GM23338 (cell line): ENCODE measurements around the gene LYL1. TPM values are rescaled to one million over a fixed set of nuclear protein-coding genes. Genes with fewer than 3 reads are reported as not detected.

Source experiments
- ATAC-seq: fragments of 200-7000 bp; cut with Tn5 transposase; 3 replicates; pipeline ENCODE4 v1.9.1; 2020
- DNase-seq: peaks from one replicate; pipeline ENCODE4 v3.0.0-alpha.2; 2015; ENCODE audit warnings: low spot score
- H2AFZ ChIP-seq: fragments of 200-600 bp; sonication (generic); 2 replicates; pipeline ENCODE4 v1.8.0; 2016; ENCODE audit warnings: antibody characterized with exemption, mild to moderate bottlenecking, moderate library complexity
- H3F3A ChIP-seq: fragments of 200-600 bp; sonication (generic); replicated peaks from 2 replicates; pipeline ENCODE4 v1.8.0; 2017; ENCODE audit warnings: antibody characterized with exemption, mixed run types, low read depth
- H3K27ac ChIP-seq: fragments of 200-600 bp; sonication (generic); 2 replicates; pipeline ENCODE4 v1.6.1; 2016; ENCODE audit warnings: low read depth
- H3K27me3 ChIP-seq: fragments of 200-600 bp; sonication (generic); 2 replicates; pipeline ENCODE4 v1.8.0; 2016; ENCODE audit warnings: mild to moderate bottlenecking, mixed run types, moderate library complexity; ENCODE audit not compliant: insufficient read depth
- H3K36me3 ChIP-seq: fragments of 200-600 bp; sonication (generic); 2 replicates; pipeline ENCODE4 v1.8.0; 2016; ENCODE audit warnings: mild to moderate bottlenecking; ENCODE audit not compliant: insufficient read depth
- H3K4me1 ChIP-seq: fragments of 200-600 bp; sonication (generic); 2 replicates; pipeline ENCODE4 v1.8.0; 2016; ENCODE audit warnings: mild to moderate bottlenecking, moderate library complexity; ENCODE audit not compliant: insufficient read depth
- H3K4me2 ChIP-seq: fragments of 200-600 bp; sonication (generic); 2 replicates; pipeline ENCODE4 v1.7.1; 2017; ENCODE audit warnings: mixed run types
- H3K4me3 ChIP-seq: fragments of 200-600 bp; sonication (generic); 2 replicates; pipeline ENCODE4 v1.6.1; 2016; ENCODE audit warnings: mixed run types
- H3K79me2 ChIP-seq: fragments of 200-600 bp; sonication (generic); replicated peaks from 2 replicates; pipeline ENCODE4 v1.8.0; 2017; ENCODE audit warnings: mild to moderate bottlenecking; ENCODE audit not compliant: insufficient read depth
- H3K9me2 ChIP-seq: fragments of 200-600 bp; sonication (generic); 2 replicates; pipeline ENCODE4 v1.8.0; 2017; ENCODE audit not compliant: insufficient read depth
- H4K20me1 ChIP-seq: fragments of 200-600 bp; sonication (generic); replicated peaks from 2 replicates; pipeline ENCODE4 v1.8.0; 2017; ENCODE audit warnings: mild to moderate bottlenecking; ENCODE audit not compliant: insufficient read depth
- H3K27ac Mint-ChIP-seq: 2 replicates; pipeline ENCODE4 v1.8.0; 2020; ENCODE audit warnings: inconsistent platforms, mild to moderate bottlenecking, moderate library complexity, mixed read lengths
- H3K27me3 Mint-ChIP-seq: 3 replicates; pipeline ENCODE4 v1.8.0; 2022; ENCODE audit warnings: low read depth, mild to moderate bottlenecking, moderate library complexity, mixed read lengths, inconsistent platforms; ENCODE audit not compliant: insufficient read depth, poor library complexity
- H3K36me3 Mint-ChIP-seq: 3 replicates; pipeline ENCODE4 v1.8.0; 2021; ENCODE audit warnings: low read depth, mild to moderate bottlenecking, inconsistent platforms, moderate library complexity, mixed read lengths
- H3K4me1 Mint-ChIP-seq: 3 replicates; pipeline ENCODE4 v1.8.0; 2020; ENCODE audit warnings: mild to moderate bottlenecking, inconsistent platforms, mixed read lengths
- H3K4me3 Mint-ChIP-seq: 3 replicates; pipeline ENCODE4 v1.8.0; 2021; ENCODE audit warnings: moderate library complexity, mild to moderate bottlenecking, inconsistent platforms, mixed read lengths
- H3K9me3 Mint-ChIP-seq: 3 replicates; pipeline ENCODE4 v1.8.0; 2020; ENCODE audit warnings: moderate library complexity, mild to moderate bottlenecking, inconsistent platforms, mixed read lengths
- CREB1 ChIP-seq: fragments of 250-450 bp; sonication (Bioruptor Pico); IDR thresholded peaks from 2 replicates; pipeline ENCODE4 v1.5.0; 2020; ENCODE audit warnings: low read depth, mild to moderate bottlenecking, moderate library complexity
- CTCF ChIP-seq, 2 experiments: fragments of 200-600 bp in 1 of 2; sonication (generic) in 1 of 2; conservative IDR thresholded peaks; 2 replicates each; pipeline versions ENCODE4 v1.5.1 to v1.6.1; 2016 to 2017; ENCODE audit warnings: antibody characterized with exemption in 2 of 2, low read depth in 2 of 2, mild to moderate bottlenecking in 2 of 2, moderate library complexity in 1 of 2
- EZH2 ChIP-seq: fragments of 200-600 bp; sonication (generic); IDR thresholded peaks from one replicate; pipeline ENCODE4 v1.8.0; 2017; ENCODE audit warnings: antibody characterized with exemption, mild to moderate bottlenecking, low read depth; ENCODE audit not compliant: unreplicated experiment
- EZH2phosphoT487 ChIP-seq: fragments of 200-600 bp; sonication (generic); IDR thresholded peaks from one replicate; pipeline ENCODE4 v1.8.1; 2018; ENCODE audit warnings: antibody characterized with exemption; ENCODE audit not compliant: unreplicated experiment
- JUNB ChIP-seq: IDR thresholded peaks from one replicate; pipeline ENCODE4 v1.6.1; 2016; ENCODE audit warnings: antibody characterized with exemption; ENCODE audit not compliant: unreplicated experiment
- NANOG ChIP-seq: IDR thresholded peaks from 2 replicates; pipeline ENCODE4 v1.6.1; 2016; ENCODE audit warnings: antibody characterized with exemption, borderline replicate concordance
- POLR2AphosphoS5 ChIP-seq: IDR thresholded peaks from 2 replicates; pipeline ENCODE4 v1.6.1; 2016; ENCODE audit warnings: antibody characterized with exemption, low read depth
- STAT1 ChIP-seq: IDR thresholded peaks from one replicate; pipeline ENCODE4 v1.6.1; 2016; ENCODE audit warnings: antibody characterized with exemption; ENCODE audit not compliant: unreplicated experiment
- ZNF114 ChIP-seq: fragments of 250-450 bp; sonication (Bioruptor Pico); IDR thresholded peaks from 2 replicates; pipeline ENCODE4 v1.5.0; 2020; ENCODE audit warnings: mild to moderate bottlenecking, moderate library complexity
- ZNF331 ChIP-seq: fragments of 250-450 bp; sonication (Bioruptor Pico); IDR thresholded peaks from 2 replicates; pipeline ENCODE4 v1.5.0; 2020; ENCODE audit warnings: low read depth, mild to moderate bottlenecking, moderate library complexity
- ZNF462 ChIP-seq: fragments of 250-450 bp; sonication (Bioruptor Pico); IDR thresholded peaks from 2 replicates; pipeline ENCODE4 v1.5.0; 2020; ENCODE audit warnings: mild to moderate bottlenecking, moderate library complexity
- polyA plus RNA-seq: library from polyadenylated mRNA; unstranded; fragments of >200 nt; fragmentation: Nextera tagmentation; extraction: Ambion mirVana; gene quantifications from 2 replicates; pipeline ENCODE4 v1.2.1, GENCODE V29; 2016
- total RNA-seq: library from RNA; depleted of rRNA; stranded (reverse); fragments of >200 nt; shearing (Covaris generic); gene quantifications from 2 replicates; pipeline ENCODE4 v1.2.3, GENCODE V29; 2014
- TF ChIP-seq, protein P1 (sequence below): IDR thresholded peaks from one replicate; pipeline ENCODE4 v1.6.1; 2018; ENCODE audit warnings: antibody characterized with exemption; ENCODE audit not compliant: unreplicated experiment
- TF ChIP-seq, protein P2 (sequence below): IDR thresholded peaks from 2 replicates; pipeline ENCODE4 v1.6.1; 2016; ENCODE audit warnings: antibody characterized with exemption

Gene LYL1
- total and polyA plus RNA-seq, 2 experiments from 2014 or later, result 1.2 to 2.2 TPM

DNA sequence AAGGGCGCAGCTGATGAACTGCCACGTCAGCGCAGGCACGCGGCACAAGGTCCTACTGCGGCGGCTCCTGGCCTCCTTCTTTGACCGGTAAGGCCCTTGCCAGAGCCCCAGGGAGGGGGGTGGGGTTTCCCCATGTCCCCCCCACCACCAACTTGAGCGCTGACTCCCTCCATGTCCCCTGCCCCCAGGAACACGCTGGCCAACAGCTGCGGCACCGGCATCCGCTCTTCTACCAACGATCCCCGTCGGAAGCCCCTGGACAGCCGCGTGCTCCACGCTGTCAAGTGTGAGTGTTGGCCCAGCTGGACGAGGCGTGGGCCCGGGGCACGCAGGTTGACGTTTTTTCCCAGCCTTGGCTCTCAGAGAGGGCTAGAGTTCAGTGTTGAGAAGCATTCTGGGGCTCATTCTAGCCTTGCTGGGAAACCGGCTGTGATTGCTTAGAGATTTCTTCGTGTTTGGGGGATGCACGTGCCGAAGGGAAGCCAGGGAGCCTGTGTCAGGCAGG, 34.7 kb upstream of the LYL1 start:
- Mint-ChIP-seq H3K27me3 (peaks cover 19% of the 10 kb centered on the region), H3K4me1 (peaks cover 16% of the 10 kb centered on the region), H3K27ac (no peak overlapping the region; the same call in 1 of the 2 replicates), H3K9me3 (no peaks in the 10 kb centered on the region), H3K4me3 (no peak overlapping the region), H3K36me3 (peaks cover 59% of the 10 kb centered on the region)
- ATAC-seq (no peak), DNase-seq (no peak)
- no peaks in the 10 kb centered on the region for H3K9me2 ChIP-seq
- no peaks in the 10 kb centered on the region for H3K4me1 ChIP-seq
- H2AFZ ChIP-seq, result no peak overlapping the region
- H4K20me1 ChIP-seq, result peaks cover 28% of the 10 kb centered on the region
- H3K79me2 ChIP-seq, result peaks cover 26% of the 10 kb centered on the region
- H3K4me3 ChIP-seq, result no peak overlapping the region
- H3K36me3 ChIP-seq, result peaks cover 5% of the 10 kb centered on the region; the same call in 1 of the 2 replicates
- no peaks in the 10 kb centered on the region for H3F3A ChIP-seq
- H3K4me2 ChIP-seq, result no peak overlapping the region
- no peak for TF ChIP-seq NANOG
- TF ChIP-seq, protein P1, sequence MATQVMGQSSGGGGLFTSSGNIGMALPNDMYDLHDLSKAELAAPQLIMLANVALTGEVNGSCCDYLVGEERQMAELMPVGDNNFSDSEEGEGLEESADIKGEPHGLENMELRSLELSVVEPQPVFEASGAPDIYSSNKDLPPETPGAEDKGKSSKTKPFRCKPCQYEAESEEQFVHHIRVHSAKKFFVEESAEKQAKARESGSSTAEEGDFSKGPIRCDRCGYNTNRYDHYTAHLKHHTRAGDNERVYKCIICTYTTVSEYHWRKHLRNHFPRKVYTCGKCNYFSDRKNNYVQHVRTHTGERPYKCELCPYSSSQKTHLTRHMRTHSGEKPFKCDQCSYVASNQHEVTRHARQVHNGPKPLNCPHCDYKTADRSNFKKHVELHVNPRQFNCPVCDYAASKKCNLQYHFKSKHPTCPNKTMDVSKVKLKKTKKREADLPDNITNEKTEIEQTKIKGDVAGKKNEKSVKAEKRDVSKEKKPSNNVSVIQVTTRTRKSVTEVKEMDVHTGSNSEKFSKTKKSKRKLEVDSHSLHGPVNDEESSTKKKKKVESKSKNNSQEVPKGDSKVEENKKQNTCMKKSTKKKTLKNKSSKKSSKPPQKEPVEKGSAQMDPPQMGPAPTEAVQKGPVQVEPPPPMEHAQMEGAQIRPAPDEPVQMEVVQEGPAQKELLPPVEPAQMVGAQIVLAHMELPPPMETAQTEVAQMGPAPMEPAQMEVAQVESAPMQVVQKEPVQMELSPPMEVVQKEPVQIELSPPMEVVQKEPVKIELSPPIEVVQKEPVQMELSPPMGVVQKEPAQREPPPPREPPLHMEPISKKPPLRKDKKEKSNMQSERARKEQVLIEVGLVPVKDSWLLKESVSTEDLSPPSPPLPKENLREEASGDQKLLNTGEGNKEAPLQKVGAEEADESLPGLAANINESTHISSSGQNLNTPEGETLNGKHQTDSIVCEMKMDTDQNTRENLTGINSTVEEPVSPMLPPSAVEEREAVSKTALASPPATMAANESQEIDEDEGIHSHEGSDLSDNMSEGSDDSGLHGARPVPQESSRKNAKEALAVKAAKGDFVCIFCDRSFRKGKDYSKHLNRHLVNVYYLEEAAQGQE, result no peak
- TF ChIP-seq ZNF462 (CRISPR knock-in tag), result no peak
- TF ChIP-seq POLR2AphosphoS5, result no peak
- TF ChIP-seq EZH2phosphoT487, result no peak
- no peak for TF ChIP-seq JUNB
- no peak for TF ChIP-seq STAT1
- TF ChIP-seq EZH2, result no peak
- no peak for TF ChIP-seq ZNF114
- TF ChIP-seq CTCF (conservative IDR thresholded peaks at IDR 0.05; ENCODE audit: low read depth in 2 of 2), result no peak
- no peak for TF ChIP-seq CREB1 (CRISPR knock-in tag)
- TF ChIP-seq, protein P2, sequence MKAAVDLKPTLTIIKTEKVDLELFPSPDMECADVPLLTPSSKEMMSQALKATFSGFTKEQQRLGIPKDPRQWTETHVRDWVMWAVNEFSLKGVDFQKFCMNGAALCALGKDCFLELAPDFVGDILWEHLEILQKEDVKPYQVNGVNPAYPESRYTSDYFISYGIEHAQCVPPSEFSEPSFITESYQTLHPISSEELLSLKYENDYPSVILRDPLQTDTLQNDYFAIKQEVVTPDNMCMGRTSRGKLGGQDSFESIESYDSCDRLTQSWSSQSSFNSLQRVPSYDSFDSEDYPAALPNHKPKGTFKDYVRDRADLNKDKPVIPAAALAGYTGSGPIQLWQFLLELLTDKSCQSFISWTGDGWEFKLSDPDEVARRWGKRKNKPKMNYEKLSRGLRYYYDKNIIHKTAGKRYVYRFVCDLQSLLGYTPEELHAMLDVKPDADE, result no peak
- no peak for TF ChIP-seq ZNF331 (CRISPR knock-in tag)
- H3K27ac ChIP-seq, result no peak overlapping the region
- no peaks in the 10 kb centered on the region for H3K27me3 ChIP-seq
